Erythroblast (primary cell): ENCODE results near the gene TRAPPC6A.
"Not testable (repeated sequence)": the region's sequence is repeated elsewhere in the genome, so short reads cannot be mapped to it uniquely, and the experiment has no call there.

Source experiments
- DNase-seq, 2 experiments: peaks; one replicate each; lab custom pipeline; 2025; lab: John Stamatoyannopoulos, UW
- GATA1 ChIP-seq: IDR thresholded peaks from 2 replicates; pipeline ENCODE4 v1.6.1; 2011; ENCODE audit warnings: low read depth, mild to moderate bottlenecking, control low read depth, low read length, moderate library complexity
- POLR2A ChIP-seq: IDR thresholded peaks from 2 replicates; pipeline ENCODE4 v1.6.1; 2011; ENCODE audit warnings: mild to moderate bottlenecking, low read length

TRAPPC6A gene

DNA sequence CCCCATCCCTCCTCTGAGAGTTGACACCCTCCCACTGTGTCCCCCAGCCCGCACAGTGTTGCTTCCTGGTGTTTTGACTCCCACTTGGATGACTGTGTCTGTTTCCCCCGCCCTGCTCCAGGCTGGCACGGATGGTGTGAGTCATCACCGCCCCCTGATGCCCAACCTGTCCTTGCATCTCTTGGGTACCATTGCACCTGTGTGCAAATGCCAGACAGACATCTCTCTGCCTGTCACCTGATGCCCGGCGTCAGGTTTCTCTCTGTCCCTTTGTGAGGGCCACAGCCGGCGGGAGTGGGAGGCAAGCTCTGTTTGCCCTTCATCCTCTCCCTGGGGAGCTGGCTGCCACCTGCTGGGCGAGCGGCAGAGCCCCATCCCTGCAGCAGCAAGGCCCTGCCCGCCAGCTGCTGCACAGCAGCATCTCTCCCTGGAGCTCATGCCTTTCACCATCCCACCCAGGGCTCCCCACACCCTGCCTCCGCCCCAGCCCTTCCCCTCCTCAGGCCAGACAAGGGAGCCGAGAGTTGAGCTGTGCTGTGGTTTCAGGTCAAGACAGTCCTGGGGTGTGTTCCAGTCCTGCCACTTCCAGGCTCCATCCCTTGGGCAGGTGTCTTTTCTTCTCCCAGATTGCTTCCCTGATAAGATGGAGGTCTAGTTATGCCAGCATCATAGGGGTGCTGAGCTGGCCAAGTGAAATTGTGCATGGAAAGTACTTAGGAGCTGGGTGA lies 47.0 kb downstream of the TRAPPC6A start:
- DNase-seq, result peak in 1 of 2 experiments; percentile 25

DNA sequence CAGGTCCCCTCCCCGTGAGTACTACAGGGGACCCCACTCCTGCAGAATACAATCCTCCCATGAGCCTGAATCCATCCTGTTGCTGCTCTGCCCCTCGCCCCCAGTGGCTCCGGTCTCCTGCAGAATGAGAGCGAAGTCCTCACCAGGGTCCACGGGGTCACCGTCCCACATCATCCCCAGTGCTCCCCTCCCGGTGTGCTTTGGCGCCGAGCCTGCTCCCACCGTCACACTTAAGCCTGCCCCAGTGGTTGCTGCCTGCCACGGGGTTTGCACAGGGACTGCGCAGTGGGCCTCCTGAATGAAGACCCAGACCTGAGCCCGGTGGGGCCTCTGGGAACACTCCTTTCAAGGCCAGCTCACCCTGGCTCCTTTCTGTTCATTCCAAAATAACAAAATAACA lies 47.8 kb downstream of the TRAPPC6A start:
- no peak for TF ChIP-seq GATA1
- TF ChIP-seq POLR2A, result no peak
- no peak for DNase-seq

More for the DNA sequence above, 47.0 kb downstream of the TRAPPC6A start:
- TF ChIP-seq GATA1, result no peak

DNA sequence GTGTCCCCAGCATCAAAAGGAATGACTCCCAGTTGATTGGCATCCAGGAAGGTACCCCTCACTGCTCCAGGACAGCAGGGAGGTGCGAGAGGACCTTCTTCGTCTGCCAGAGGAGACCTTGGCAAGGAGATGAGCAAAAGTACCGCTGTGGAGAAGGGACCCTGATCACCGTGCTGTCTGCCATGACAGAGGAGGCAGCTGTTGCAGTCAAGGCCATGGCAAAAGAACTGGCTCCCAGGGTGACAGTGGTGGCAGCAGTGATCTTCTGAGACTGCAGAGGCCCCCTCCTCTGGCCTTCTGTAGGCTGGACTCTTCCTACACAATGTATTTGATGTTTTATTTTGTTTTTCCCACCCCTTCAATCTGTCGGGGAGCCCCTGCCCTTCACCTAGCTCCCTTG lies 49.2 kb downstream of the TRAPPC6A start:
- DNase-seq, result no peak
- TF ChIP-seq POLR2A (no peak), GATA1 (no peak)

DNA sequence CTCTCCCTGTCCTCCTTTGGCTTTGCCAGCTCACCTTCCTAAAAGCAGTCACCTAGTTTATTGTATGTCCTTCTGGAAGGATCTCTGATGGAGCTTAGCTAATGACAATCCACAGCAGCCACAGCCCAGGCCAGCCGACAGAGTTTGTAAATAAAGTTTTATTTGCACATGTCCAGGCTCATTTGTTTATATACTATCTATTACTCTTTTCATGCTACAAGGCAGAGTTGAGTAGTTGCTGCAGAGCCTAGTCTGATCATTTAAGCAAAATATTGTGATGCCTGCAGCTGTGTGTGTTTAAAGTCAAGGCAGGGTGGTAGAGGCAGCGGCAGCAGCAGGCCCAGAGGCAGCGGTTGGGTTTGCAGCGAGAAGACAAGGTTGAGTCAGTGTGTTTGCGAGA lies 49.9 kb downstream of the TRAPPC6A start:
- no peak for DNase-seq
- no peak for TF ChIP-seq GATA1
- no peak for TF ChIP-seq POLR2A

DNA sequence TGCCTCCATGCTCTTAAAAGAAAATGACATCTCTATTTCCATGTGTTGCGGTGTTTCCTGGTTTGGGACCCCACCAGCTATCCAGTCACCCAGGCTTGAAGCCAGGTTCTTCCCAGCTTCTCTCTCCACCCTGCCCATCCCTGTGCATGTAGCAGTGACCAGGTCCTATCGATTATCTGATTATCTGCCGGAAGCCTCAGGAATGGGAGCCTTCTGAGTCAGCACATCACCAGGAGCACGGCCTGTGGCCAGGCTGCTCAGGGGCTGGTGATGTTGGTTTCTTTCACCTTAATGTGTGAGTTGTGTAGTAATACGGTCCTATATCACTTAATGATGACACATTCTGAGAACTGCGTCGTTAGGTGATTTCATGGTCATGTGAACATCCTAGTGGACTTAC lies 51.4 kb downstream of the TRAPPC6A start:
- TF ChIP-seq POLR2A (no peak), GATA1 (no peak)
- DNase-seq, result no peak

DNA sequence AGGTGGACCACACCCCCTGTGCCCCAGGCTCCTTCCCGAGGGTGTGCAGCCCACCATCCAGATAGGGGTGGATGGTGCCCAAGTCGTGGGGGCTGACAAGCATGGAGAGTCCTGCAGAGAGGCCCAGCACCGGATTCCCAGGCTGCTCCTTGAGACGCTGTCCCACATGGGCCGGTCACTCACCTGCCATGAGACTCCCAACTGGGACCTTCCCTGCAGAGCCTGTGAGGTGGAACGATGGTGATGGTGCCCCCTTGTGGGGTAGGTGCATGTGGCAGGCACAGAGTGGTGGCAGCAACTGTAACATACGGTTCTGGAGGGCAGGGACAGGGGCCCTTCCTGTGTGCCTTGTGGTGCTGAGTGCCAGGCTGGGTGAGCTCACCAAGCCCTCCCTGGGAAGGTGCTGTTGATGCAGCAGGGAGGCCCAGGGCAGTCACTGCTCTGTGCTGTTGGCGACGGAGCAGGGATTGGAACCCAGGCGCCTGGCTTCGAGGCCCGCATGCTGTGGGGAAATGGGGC lies 52.0 kb downstream of the TRAPPC6A start:
- no peak for TF ChIP-seq GATA1
- no peak for TF ChIP-seq POLR2A
- peak; percentile 59 to 78 for DNase-seq

DNA sequence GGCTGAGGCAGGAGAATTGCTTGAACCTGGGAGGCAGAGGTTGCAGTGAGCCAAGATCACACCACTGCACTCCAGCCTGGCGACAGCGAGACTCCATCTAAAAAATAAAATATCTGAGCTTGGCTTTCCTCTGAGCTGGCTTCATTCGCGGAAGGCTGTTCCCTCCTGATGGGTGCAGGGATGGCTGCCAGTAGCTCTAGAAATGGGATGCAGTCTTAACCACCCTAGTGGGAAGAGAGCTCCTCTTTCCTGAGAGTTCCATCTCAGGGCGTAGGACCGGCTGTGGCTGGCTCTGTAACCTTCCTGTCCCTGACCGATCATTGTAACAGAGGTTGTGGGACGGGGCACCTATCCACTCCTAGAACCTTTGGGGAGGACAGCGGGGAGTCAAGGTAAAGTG lies 52.7 kb downstream of the TRAPPC6A start:
- TF ChIP-seq GATA1 (no peak), POLR2A (no peak)
- DNase-seq, result no peak

DNA sequence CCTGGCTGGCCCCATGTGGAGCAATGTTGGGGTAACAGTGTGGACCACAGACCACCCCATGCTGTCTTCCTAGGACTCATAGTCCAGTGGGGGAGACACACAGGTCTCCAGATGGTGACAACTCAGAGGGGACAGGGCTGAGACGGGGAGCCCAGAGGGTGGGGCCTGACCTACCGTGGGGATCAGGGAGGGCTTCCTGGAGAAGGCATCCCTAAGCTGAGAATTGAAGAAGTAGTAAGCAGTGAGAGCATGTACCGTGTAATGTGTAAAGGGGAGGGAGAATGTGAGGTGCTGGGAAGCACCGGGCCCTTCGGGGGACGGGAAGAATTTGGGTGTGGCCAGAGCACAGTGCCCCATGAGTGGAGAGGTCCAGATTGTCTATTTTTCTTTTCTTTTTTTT lies 54.0 kb downstream of the TRAPPC6A start:
- no peak for DNase-seq
- no peak for TF ChIP-seq POLR2A
- no peak for TF ChIP-seq GATA1

DNA sequence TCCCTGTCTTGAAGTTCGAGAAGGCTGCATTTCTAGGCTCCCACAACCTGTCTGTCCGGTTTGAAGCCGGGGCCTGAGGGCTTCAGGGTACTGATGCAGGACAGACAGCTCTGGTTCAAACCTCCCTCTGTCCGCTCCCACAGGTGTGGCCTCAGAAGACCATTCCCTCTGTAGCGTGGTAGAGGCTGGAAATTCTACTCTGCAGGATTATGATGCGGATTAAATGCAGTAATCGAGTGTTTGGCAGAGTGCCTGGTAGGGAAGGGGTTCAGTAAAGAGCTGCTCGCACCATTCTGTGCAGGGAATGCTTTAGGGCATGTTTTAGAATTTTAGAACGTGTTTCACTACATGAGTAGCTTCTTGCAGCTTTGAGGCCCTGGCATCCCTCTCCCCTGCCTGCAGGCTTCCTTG lies 54.6 kb downstream of the TRAPPC6A start:
- TF ChIP-seq POLR2A, result no peak
- TF ChIP-seq GATA1, result no peak
- no peak for DNase-seq

DNA sequence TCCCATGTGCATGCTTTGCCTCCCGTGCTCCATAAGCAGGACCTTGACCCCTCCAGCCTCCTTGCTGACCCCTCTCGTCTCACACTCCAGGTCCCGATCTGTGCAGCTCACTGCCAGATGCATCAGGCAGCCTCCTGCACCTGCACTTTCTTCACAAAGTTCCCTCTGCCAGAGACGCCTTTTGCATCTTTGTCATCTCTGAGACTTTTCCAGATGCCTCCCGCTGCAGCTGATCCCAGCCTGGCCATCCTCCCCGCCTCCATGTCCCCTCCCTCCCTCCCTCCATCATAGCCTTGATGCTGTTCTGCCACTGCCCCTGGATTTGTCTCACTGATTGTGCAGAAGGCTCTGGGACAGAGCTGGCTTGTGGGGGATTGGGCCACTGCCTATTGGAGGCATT lies 55.2 kb downstream of the TRAPPC6A start:
- TF ChIP-seq POLR2A, result no peak
- TF ChIP-seq GATA1, result no peak
- DNase-seq, result no peak

DNA sequence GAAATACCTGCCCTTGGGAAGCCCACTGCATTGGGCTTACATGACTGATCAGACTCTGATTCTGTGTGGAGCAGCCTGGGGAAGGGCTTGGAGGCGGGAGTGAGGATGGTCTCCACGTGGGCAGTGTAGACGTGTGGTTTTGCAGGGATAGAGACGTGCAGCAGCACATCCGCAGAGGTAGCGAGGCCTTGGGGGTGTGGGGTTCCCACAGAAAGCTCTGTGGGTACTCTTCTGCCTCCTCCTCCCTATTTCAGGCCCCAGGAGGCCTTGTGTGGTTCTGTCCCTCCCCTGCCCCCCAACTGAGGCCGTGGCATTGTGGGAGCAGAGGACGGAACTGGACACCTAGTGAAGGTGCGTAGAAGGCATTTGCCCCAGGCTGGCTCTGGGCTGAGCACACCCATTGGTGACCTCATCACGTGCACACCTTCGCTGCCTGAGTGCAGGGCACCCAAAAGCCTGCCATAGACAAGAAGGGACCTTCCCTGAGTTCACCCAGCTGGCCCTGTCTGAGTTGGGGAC lies 56.2 kb downstream of the TRAPPC6A start:
- TF ChIP-seq POLR2A (no peak), GATA1 (no peak)
- DNase-seq, result no peak

DNA sequence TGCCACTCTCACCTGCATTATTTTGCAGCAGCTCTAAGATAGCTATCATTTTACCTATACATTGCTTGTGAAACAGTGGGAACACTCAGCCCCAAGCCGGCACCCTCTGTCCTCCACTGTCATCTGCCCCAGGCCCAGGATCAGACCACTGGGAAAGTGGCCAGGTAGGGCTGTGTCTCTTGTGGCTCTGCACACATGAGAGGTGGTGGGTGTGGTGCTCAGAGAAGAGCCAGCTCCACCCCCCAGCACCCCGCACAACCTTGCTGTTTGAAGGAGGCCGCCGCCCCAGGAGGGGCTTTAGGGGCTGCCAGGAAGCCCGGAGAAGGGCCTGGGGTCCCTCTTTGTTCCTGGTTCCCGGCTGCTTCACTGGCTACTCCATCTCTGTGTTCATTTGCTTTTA lies 58.5 kb downstream of the TRAPPC6A start:
- no peak for DNase-seq
- TF ChIP-seq POLR2A, result no peak
- no peak for TF ChIP-seq GATA1

DNA sequence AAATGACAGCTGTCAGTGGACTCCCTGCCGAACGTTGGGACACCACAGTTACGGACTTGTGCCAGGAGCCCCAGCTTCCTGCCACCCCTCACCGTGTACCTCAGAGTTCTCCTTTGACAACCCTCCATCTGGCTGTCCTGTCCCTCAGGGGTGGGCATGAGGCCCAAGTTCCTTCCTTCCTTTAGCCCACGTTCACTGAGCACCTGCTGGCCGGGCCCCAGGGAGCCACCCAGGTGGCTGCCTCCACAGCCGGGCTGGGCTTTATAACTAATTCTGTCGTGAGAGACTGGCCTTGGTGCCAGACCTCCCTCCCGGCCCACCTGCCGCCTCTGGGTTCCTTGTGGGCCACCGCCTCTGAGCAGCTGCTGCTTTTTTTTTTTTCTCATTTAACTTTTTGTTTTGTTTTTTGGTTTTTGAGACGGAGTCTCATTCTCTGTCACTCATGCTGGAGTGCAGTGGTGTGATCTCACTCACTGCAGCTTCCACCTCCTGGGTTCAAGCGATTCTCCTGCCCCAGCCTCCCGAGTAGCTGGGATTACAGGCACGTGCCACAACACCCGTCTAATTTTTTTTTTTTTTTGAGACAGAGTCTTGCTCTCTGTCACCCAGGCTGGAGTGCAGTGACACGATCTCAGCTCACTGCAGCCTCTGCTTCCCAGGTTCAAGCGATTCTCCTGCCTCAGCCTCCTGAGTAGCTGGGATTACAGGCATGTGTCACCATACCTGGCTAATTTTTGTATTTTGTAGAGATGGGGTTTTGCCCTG lies 59.3 kb downstream of the TRAPPC6A start:
- not testable (repeated sequence) for DNase-seq

DNA sequence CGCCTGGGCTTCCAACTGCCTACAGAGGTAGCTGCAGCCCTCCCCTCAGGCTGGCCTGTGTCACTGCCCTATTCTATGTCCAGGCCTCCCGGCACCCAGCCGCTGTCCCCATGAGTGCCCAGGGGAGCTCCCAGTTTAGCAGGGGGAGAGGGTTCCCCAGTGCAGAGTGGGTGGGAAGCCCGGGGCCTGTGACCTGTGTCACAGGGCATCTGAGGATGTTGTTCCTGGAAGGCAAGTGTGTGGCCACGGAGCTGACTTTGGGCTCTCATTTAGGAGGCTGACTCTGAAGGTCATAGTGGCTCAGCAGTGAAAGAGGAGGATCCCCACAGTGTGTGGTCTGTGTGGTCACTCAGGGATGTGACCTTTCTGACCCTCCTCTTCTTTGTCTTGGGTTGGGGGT lies 59.9 kb downstream of the TRAPPC6A start:
- DNase-seq, result no peak
- TF ChIP-seq GATA1 (no peak), POLR2A (no peak)

DNA sequence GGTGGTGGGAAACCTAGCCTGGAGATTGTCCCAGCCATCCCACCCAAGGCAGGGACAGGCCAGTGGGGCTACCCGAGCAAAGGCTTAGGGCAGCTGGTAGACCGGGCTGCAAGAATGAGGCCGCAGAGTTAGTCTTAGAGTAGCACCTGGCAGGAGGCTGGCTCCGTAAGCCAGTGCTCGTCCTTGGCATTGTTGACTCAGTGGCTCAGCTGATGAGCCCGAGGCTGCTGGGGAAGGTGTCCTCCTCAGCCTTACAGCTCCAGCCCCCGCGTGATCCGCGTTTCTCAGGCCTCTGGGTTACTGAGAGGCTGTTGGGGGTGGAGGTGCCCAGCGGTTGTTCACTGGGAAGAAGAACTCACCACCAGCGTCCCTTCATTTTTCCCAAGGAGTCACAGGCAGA lies 60.4 kb downstream of the TRAPPC6A start:
- no peak for DNase-seq
- TF ChIP-seq GATA1 (no peak), POLR2A (no peak)
